ENCODE results near the gene LAIR2.
"Not testable (repeated sequence)": the region's sequence is repeated elsewhere in the genome, so short reads cannot be mapped to it uniquely, and the experiment has no call there.

DNA sequence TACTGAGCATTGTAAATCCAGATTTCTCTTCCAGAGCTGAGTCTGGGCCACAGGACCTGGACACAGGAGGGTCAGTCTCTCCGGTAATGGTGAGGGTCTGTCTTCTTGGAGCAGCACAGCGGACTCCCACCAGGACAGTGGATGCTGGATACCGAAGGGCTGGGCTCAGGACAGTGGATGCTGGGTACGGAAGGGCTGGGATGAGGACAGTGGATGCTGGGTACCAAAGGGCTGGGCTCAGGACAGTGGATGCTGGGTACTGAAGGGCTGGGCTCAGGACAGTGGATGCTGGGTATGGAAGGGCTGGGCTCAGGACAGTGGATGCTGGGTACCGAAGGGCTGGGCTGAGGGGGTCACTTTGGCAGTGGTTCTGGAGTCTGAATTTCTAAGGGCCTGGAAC, 9.6 kb upstream of the LAIR2 start:
- TF ChIP-seq POLR2A (IDR thresholded peaks at IDR 0.05) = not testable (repeated sequence)
- TF ChIP-seq, protein P1, sequence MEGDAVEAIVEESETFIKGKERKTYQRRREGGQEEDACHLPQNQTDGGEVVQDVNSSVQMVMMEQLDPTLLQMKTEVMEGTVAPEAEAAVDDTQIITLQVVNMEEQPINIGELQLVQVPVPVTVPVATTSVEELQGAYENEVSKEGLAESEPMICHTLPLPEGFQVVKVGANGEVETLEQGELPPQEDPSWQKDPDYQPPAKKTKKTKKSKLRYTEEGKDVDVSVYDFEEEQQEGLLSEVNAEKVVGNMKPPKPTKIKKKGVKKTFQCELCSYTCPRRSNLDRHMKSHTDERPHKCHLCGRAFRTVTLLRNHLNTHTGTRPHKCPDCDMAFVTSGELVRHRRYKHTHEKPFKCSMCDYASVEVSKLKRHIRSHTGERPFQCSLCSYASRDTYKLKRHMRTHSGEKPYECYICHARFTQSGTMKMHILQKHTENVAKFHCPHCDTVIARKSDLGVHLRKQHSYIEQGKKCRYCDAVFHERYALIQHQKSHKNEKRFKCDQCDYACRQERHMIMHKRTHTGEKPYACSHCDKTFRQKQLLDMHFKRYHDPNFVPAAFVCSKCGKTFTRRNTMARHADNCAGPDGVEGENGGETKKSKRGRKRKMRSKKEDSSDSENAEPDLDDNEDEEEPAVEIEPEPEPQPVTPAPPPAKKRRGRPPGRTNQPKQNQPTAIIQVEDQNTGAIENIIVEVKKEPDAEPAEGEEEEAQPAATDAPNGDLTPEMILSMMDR (IDR thresholded peaks at IDR 0.05) = not testable (repeated sequence)
